Measurements from ENCODE around the gene CDYL2. TPM values are rescaled to one million over a fixed set of nuclear protein-coding genes. Genes with fewer than 3 reads are reported as not detected.

The CDYL2 gene
- total RNA-seq, 3 donors from 2014 or later: 6.4 to 12.1 (median 10.7) TPM

GRCh38 chr16:80623376-80623775 is 181.0 kb downstream of the CDYL2 start:
- Histone ChIP-seq H3K27me3 (no peaks in the 10 kb centered on the region), H3K27ac (no peak overlapping the region), H3K4me3 (no peak overlapping the region), H3K4me1 (no peaks in the 10 kb centered on the region), H3K9me3 (peaks cover 0 to 22% of the 10 kb centered on the region in 2 donors), H3K36me3 (no peaks in the 10 kb centered on the region)
- intact Hi-C loops (cut with DNase I; ENCODE audit: low total_unique reads): no loop called here
- DNase-seq (ENCODE audit: low spot score in 2 of 2): no peak
- TF ChIP-seq CTCF (IDR thresholded peaks at IDR 0.05): no peak

GRCh38 chr16:80622007-80622406 is 182.4 kb downstream of the CDYL2 start:
- Histone ChIP-seq H3K9me3 (peaks cover 0 to 14% of the 10 kb centered on the region in 2 donors), H3K4me3 (no peak overlapping the region), H3K27me3 (no peaks in the 10 kb centered on the region), H3K36me3 (no peaks in the 10 kb centered on the region), H3K27ac (no peak overlapping the region), H3K4me1 (no peaks in the 10 kb centered on the region)
- TF ChIP-seq POLR2A (IDR thresholded peaks at IDR 0.05): no peak
- no peak for TF ChIP-seq CTCF (IDR thresholded peaks at IDR 0.05)
- TF ChIP-seq POLR2AphosphoS5 (IDR thresholded peaks at IDR 0.05): no peak
- intact Hi-C loops (cut with DNase I; ENCODE audit: low total_unique reads): no loop called here
- no peak for DNase-seq (ENCODE audit: low spot score in 2 of 2)

- intact Hi-C loops (cut with DNase I; ENCODE audit: low total_unique reads): no loop called here
Measured at GRCh38 chr16:80620736-80621605, 183.4 kb downstream of the CDYL2 start.

GRCh38 chr16:80619824-80620223 is 184.6 kb downstream of the CDYL2 start:
- Histone ChIP-seq H3K4me1 (no peaks in the 10 kb centered on the region), H3K27me3 (no peaks in the 10 kb centered on the region), H3K36me3 (no peaks in the 10 kb centered on the region), H3K4me3 (no peak overlapping the region), H3K27ac (peak overlapping the region in 1 of 2 donors; percentile 52), H3K9me3 (peaks cover 0 to 5% of the 10 kb centered on the region in 2 donors)
- intact Hi-C loops (cut with DNase I; ENCODE audit: low total_unique reads): no loop called here
- DNase-seq (ENCODE audit: low spot score in 2 of 2): peak in 1 of 2 donors; percentile 44
- no peak for TF ChIP-seq POLR2A (IDR thresholded peaks at IDR 0.05)
- TF ChIP-seq POLR2AphosphoS5 (IDR thresholded peaks at IDR 0.05): no peak
- no peak for TF ChIP-seq CTCF (IDR thresholded peaks at IDR 0.05)

More at GRCh38 chr16:80620736-80621605, 183.4 kb downstream of the CDYL2 start:
- TF ChIP-seq CTCF (IDR thresholded peaks at IDR 0.05): no peak
- no peak for TF ChIP-seq POLR2A (IDR thresholded peaks at IDR 0.05)
- no peak for TF ChIP-seq POLR2AphosphoS5 (IDR thresholded peaks at IDR 0.05)
- Histone ChIP-seq H3K27ac (no peak overlapping the region), H3K27me3 (no peaks in the 10 kb centered on the region), H3K4me1 (no peaks in the 10 kb centered on the region), H3K4me3 (no peak overlapping the region), H3K36me3 (no peaks in the 10 kb centered on the region), H3K9me3 (peaks cover 0 to 14% of the 10 kb centered on the region in 2 donors)
- DNase-seq (ENCODE audit: low spot score in 2 of 2): no peak

GRCh38 chr16:80618862-80619648 is 185.3 kb downstream of the CDYL2 start:
- no peak for TF ChIP-seq POLR2A (IDR thresholded peaks at IDR 0.05)
- TF ChIP-seq CTCF (IDR thresholded peaks at IDR 0.05): no peak
- no peak for TF ChIP-seq POLR2AphosphoS5 (IDR thresholded peaks at IDR 0.05)
- intact Hi-C loops (cut with DNase I; ENCODE audit: low total_unique reads): no loop called here
- no peak for DNase-seq (ENCODE audit: low spot score in 2 of 2)

More at GRCh38 chr16:80618862-80619648, 185.3 kb downstream of the CDYL2 start:
- H3K4me1 ChIP-seq: no peaks in the 10 kb centered on the region
- peak overlapping the region in 1 of 2 donors; percentile 52 for H3K27ac ChIP-seq
- H3K4me3 ChIP-seq: no peak overlapping the region
- no peaks in the 10 kb centered on the region for H3K36me3 ChIP-seq
- no peaks in the 10 kb centered on the region for H3K27me3 ChIP-seq
- H3K9me3 ChIP-seq: no peaks in the 10 kb centered on the region
